IMR-90 (cell line): ENCODE measurements around the gene UPK3B.

Source experiments
- CEBPB ChIP-seq: IDR thresholded peaks from 2 replicates; pipeline ENCODE4 v1.6.1; 2012; ENCODE audit warnings: low read depth, low read length, improper control_type of control experiment
- CHD1 ChIP-seq: IDR thresholded peaks from 2 replicates; pipeline ENCODE4 v1.6.1; 2012; ENCODE audit warnings: low read depth, low read length, improper control_type of control experiment
- MAFK ChIP-seq: IDR thresholded peaks from 2 replicates; pipeline ENCODE4 v1.6.1; 2012; ENCODE audit warnings: low read depth, low read length, improper control_type of control experiment
- POLR2A ChIP-seq: IDR thresholded peaks from 2 replicates; pipeline ENCODE4 v1.6.1; 2012; ENCODE audit warnings: mild to moderate bottlenecking, low read depth, low read length
- RAD21 ChIP-seq: IDR thresholded peaks from 2 replicates; pipeline ENCODE4 v1.6.1; 2012; ENCODE audit warnings: low read length, improper control_type of control experiment
- RCOR1 ChIP-seq: IDR thresholded peaks from 2 replicates; pipeline ENCODE4 v1.6.1; 2012; ENCODE audit warnings: mild to moderate bottlenecking, low read length, improper control_type of control experiment; ENCODE audit not compliant: insufficient replicate concordance
- TF ChIP-seq, protein P1 (sequence below): conservative IDR thresholded peaks from 2 replicates; pipeline ENCODE4 v1.5.1; 2012; ENCODE audit warnings: mild to moderate bottlenecking, low read depth, low read length, improper control_type of control experiment
- TF ChIP-seq, protein P2 (sequence below): fragments of 150-350 bp; IDR thresholded peaks from 2 replicates; pipeline ENCODE4 v1.6.1; 2017; ENCODE audit warnings: mild to moderate bottlenecking, antibody characterized with exemption, low read length, low read depth
- TF ChIP-seq, protein P3 (sequence below): fragments of 150-350 bp; IDR thresholded peaks from 2 replicates; pipeline ENCODE4 v1.6.1; 2016; ENCODE audit warnings: low read depth, mild to moderate bottlenecking, low read length, moderate library complexity, borderline replicate concordance

DNA sequence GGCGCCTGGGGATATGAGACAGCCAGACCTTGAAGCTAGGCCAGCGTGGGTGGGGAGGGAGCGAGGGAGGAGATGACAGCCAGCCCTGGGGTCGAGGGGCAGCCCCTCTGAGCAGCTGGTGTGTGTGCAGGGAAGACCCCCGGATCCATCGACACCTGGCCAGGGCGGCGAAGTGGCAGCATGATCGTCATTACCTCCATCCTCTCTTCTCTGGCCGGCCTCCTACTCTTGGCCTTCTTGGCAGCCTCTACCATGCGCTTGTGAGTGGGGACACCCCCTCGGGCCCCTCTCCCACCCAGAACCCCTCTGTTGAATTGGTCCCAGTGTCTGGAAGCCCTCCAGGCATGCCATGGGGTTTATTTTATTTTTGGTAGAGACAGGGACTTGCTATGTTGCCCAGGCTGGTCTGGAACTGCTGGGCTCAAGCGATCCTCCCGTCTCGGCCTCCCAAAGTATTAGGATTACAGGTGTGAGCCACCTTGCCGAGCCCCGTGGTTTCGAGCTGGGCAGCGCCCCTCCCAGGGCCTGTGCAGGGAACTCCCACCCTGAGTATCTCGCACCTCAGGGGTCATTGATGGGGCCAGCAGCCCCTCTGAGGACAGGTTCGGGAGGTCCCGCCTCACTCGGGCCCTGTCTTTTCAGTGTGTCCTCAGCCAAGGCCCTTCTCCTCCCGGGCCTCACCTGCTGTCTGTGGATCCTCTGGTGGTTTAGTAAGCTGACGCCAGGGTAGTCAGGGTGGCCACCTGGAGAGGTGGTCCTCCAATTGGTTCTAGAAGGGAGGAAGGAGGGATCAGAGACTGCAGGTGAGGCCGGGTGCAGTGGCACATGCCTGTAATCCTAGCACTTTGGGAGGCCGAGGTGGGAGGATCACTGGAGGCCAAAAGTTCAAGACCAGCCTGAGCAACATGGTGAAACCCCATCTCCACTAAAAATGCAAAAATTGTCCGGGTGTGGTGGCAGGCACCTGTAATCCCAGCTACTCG is 3.8 kb downstream of the UPK3B start:
- TF ChIP-seq POLR2A, result no peak
- TF ChIP-seq, protein P1, sequence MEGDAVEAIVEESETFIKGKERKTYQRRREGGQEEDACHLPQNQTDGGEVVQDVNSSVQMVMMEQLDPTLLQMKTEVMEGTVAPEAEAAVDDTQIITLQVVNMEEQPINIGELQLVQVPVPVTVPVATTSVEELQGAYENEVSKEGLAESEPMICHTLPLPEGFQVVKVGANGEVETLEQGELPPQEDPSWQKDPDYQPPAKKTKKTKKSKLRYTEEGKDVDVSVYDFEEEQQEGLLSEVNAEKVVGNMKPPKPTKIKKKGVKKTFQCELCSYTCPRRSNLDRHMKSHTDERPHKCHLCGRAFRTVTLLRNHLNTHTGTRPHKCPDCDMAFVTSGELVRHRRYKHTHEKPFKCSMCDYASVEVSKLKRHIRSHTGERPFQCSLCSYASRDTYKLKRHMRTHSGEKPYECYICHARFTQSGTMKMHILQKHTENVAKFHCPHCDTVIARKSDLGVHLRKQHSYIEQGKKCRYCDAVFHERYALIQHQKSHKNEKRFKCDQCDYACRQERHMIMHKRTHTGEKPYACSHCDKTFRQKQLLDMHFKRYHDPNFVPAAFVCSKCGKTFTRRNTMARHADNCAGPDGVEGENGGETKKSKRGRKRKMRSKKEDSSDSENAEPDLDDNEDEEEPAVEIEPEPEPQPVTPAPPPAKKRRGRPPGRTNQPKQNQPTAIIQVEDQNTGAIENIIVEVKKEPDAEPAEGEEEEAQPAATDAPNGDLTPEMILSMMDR, result no peak
- TF ChIP-seq MAFK, result no peak
- TF ChIP-seq CEBPB, result no peak
- TF ChIP-seq, protein P2, sequence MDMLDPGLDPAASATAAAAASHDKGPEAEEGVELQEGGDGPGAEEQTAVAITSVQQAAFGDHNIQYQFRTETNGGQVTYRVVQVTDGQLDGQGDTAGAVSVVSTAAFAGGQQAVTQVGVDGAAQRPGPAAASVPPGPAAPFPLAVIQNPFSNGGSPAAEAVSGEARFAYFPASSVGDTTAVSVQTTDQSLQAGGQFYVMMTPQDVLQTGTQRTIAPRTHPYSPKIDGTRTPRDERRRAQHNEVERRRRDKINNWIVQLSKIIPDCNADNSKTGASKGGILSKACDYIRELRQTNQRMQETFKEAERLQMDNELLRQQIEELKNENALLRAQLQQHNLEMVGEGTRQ, result no peak
- TF ChIP-seq, protein P3, sequence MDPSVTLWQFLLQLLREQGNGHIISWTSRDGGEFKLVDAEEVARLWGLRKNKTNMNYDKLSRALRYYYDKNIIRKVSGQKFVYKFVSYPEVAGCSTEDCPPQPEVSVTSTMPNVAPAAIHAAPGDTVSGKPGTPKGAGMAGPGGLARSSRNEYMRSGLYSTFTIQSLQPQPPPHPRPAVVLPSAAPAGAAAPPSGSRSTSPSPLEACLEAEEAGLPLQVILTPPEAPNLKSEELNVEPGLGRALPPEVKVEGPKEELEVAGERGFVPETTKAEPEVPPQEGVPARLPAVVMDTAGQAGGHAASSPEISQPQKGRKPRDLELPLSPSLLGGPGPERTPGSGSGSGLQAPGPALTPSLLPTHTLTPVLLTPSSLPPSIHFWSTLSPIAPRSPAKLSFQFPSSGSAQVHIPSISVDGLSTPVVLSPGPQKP, result no peak
- no peak for TF ChIP-seq CHD1
- TF ChIP-seq RCOR1, result no peak
- TF ChIP-seq RAD21, result no peak
